Transverse colon (tissue), 3 donors: ENCODE results near the gene TEDC1.

Experiments
- POLR2A ChIP-seq: fragments of 450-650 bp; IDR thresholded peaks from one replicate; pipeline ENCODE4 v1.6.1; 2016; ENCODE audit warnings: antibody characterized with exemption, mild to moderate bottlenecking, moderate library complexity
- TF ChIP-seq, protein P1 (sequence below), 5 experiments: fragments of 200-600 bp in 3 of 5; fragments of 450-650 bp in 2 of 5; sonication (generic) in 3 of 5; IDR thresholded peaks; 1 replicate in 2 of 5; 2 replicates in 3 of 5; pipeline ENCODE4 v1.5.1; 2016 to 2017; ENCODE audit warnings: antibody characterized with exemption in 5 of 5, inconsistent platforms in 3 of 5, mild to moderate bottlenecking in 2 of 5, moderate library complexity in 1 of 5

DNA sequence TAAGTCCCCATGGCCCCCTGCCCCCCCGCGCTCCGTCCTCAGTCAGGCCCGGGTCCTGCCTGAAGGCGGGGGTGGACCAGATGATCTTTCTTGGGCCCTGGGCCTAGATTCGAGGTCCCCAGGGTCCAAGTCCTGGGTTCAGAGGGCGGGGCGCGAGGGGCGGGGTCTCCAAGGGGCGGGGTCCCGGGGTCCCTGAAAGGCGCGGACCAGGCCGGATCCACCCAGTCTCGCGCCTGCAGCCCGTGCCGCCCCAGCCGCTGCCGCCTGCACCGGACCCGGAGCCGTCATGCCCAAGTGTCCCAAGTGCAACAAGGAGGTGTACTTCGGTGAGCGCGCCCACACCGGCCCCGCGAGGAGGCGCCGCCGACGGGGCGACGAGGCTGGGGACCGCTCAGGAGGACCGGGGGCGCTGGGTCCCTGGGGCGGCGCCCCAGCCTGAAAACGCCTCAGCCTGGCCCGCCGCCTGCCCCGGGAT is 4.0 kb upstream of the TEDC1 start:
- TF ChIP-seq, protein P1, sequence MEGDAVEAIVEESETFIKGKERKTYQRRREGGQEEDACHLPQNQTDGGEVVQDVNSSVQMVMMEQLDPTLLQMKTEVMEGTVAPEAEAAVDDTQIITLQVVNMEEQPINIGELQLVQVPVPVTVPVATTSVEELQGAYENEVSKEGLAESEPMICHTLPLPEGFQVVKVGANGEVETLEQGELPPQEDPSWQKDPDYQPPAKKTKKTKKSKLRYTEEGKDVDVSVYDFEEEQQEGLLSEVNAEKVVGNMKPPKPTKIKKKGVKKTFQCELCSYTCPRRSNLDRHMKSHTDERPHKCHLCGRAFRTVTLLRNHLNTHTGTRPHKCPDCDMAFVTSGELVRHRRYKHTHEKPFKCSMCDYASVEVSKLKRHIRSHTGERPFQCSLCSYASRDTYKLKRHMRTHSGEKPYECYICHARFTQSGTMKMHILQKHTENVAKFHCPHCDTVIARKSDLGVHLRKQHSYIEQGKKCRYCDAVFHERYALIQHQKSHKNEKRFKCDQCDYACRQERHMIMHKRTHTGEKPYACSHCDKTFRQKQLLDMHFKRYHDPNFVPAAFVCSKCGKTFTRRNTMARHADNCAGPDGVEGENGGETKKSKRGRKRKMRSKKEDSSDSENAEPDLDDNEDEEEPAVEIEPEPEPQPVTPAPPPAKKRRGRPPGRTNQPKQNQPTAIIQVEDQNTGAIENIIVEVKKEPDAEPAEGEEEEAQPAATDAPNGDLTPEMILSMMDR (IDR thresholded peaks at IDR 0.05) = no peak
- peak; percentile 55 for TF ChIP-seq POLR2A
